Measurements from ENCODE around the gene UTP4.

Gene UTP4

GRCh38 chr16:69108064-69108904 is 24.2 kb upstream of the UTP4 start:
- H3K27ac ChIP-seq (replicated peaks; ENCODE audit: low read length), result no peak overlapping the region
- no peak overlapping the region for H2BK12ac ChIP-seq (ENCODE audit: low read length)
- H3K23ac ChIP-seq (ENCODE audit: low read depth, low read length, poor library complexity), result no peak overlapping the region
- H3K4ac ChIP-seq (ENCODE audit: low read length), result no peak overlapping the region
- H2BK120ac ChIP-seq (ENCODE audit: low read depth, low read length), result no peak overlapping the region
- peak overlapping the region; percentile 99 for H3K4me2 ChIP-seq (ENCODE audit: insufficient read depth, low read length, poor library complexity, severe bottlenecking)
- no peaks in the 10 kb centered on the region for H3K9me3 ChIP-seq (replicated peaks in 1 of 2; ENCODE audit: control insufficient read depth in 2 of 2, insufficient read depth in 1 of 2, low read depth in 1 of 2, low read length in 2 of 2)
- DNase-seq (ENCODE audit: low spot score), result no peak
- peaks cover 22% of the 10 kb centered on the region for H3K79me1 ChIP-seq (ENCODE audit: low read depth, low read length)
- peaks cover 31 to 33% of the 10 kb centered on the region in 2 donors for H3K36me3 ChIP-seq (replicated peaks in 1 of 2; ENCODE audit: control insufficient read depth in 2 of 2, insufficient read depth in 2 of 2, low read length in 2 of 2)
- H4K91ac ChIP-seq (ENCODE audit: low read depth, low read length, poor library complexity), result no peak overlapping the region
- H4K8ac ChIP-seq (ENCODE audit: low read depth, low read length), result no peak overlapping the region
- no peak overlapping the region for H2BK5ac ChIP-seq (ENCODE audit: low read length)
- peak overlapping the region; percentile 87 for H3K9ac ChIP-seq (ENCODE audit: low read depth, low read length, poor library complexity)
- H3K4me1 ChIP-seq (ENCODE audit: control insufficient read depth in 2 of 2, insufficient read depth in 1 of 2, low read depth in 1 of 2, low read length in 2 of 2), result peaks cover 13 to 16% of the 10 kb centered on the region in 2 donors
- no peak overlapping the region for H3K18ac ChIP-seq (ENCODE audit: low read length)
- no peak overlapping the region for H2AFZ ChIP-seq (ENCODE audit: low read length)
- no CpG with 5 or more reads among the region's 9 CpGs for WGBS, 2 donors (ENCODE audit: extremely low coverage in 2 of 2, insufficient read length in 2 of 2, insufficient replicate concordance in 1 of 2)
- H3K14ac ChIP-seq (ENCODE audit: low read length), result no peak overlapping the region
- H3K4me3 ChIP-seq (ENCODE audit: low read length in 2 of 2), result peak overlapping the region in 1 of 2 donors; percentile 86
- no peak overlapping the region for H2AK5ac ChIP-seq (ENCODE audit: low read depth, low read length)
- H3K27me3 ChIP-seq (ENCODE audit: control insufficient read depth in 3 of 3, insufficient read depth in 3 of 3, low read depth in 1 of 3, low read length in 3 of 3), result no peaks in the 10 kb centered on the region
- peak overlapping the region; percentile 54 for H2BK15ac ChIP-seq (ENCODE audit: low read length)

GRCh38 chr16:69108905-69109252 is 23.6 kb upstream of the UTP4 start:
- no peak overlapping the region for H3K4ac ChIP-seq (ENCODE audit: low read length)
- no peak overlapping the region for H3K14ac ChIP-seq (ENCODE audit: low read length)
- H2BK15ac ChIP-seq (ENCODE audit: low read length), result no peak overlapping the region
- no peak for DNase-seq (ENCODE audit: low spot score)
- no peaks in the 10 kb centered on the region for H3K27me3 ChIP-seq (ENCODE audit: control insufficient read depth in 3 of 3, insufficient read depth in 3 of 3, low read depth in 1 of 3, low read length in 3 of 3)
- no peaks in the 10 kb centered on the region for H3K9me3 ChIP-seq (replicated peaks in 1 of 2; ENCODE audit: control insufficient read depth in 2 of 2, insufficient read depth in 1 of 2, low read depth in 1 of 2, low read length in 2 of 2)
- no peak overlapping the region for H3K9ac ChIP-seq (ENCODE audit: low read depth, low read length, poor library complexity)
- no peak overlapping the region for H3K4me2 ChIP-seq (ENCODE audit: insufficient read depth, low read length, poor library complexity, severe bottlenecking)
- peaks cover 22% of the 10 kb centered on the region for H3K79me1 ChIP-seq (ENCODE audit: low read depth, low read length)
- H2AK5ac ChIP-seq (ENCODE audit: low read depth, low read length), result peak overlapping the region; percentile 58
- no peak overlapping the region for H2BK120ac ChIP-seq (ENCODE audit: low read depth, low read length)
- H2BK5ac ChIP-seq (ENCODE audit: low read length), result no peak overlapping the region
- peak overlapping the region; percentile 50 for H3K18ac ChIP-seq (ENCODE audit: low read length)
- H2AFZ ChIP-seq (ENCODE audit: low read length), result no peak overlapping the region
- H4K8ac ChIP-seq (ENCODE audit: low read depth, low read length), result no peak overlapping the region
- H3K4me1 ChIP-seq (ENCODE audit: control insufficient read depth in 2 of 2, insufficient read depth in 1 of 2, low read depth in 1 of 2, low read length in 2 of 2), result peaks cover 13 to 16% of the 10 kb centered on the region in 2 donors
- no peak overlapping the region for H2BK12ac ChIP-seq (ENCODE audit: low read length)
- H3K23ac ChIP-seq (ENCODE audit: low read depth, low read length, poor library complexity), result no peak overlapping the region
- WGBS, 2 donors (ENCODE audit: extremely low coverage in 2 of 2, insufficient read length in 2 of 2, insufficient replicate concordance in 1 of 2), result no CpG with 5 or more reads among the region's 4 CpGs
- no peak overlapping the region for H3K27ac ChIP-seq (replicated peaks; ENCODE audit: low read length)
- H4K91ac ChIP-seq (ENCODE audit: low read depth, low read length, poor library complexity), result no peak overlapping the region
- no peak overlapping the region for H3K4me3 ChIP-seq (ENCODE audit: low read length in 2 of 2)
- H3K36me3 ChIP-seq (replicated peaks in 1 of 2; ENCODE audit: control insufficient read depth in 2 of 2, insufficient read depth in 2 of 2, low read length in 2 of 2), result peaks cover 33 to 39% of the 10 kb centered on the region in 2 donors

- no peak overlapping the region for H2BK15ac ChIP-seq (ENCODE audit: low read length)
- peak overlapping the region; percentile 58 for H2AK5ac ChIP-seq (ENCODE audit: low read depth, low read length)
- no peak overlapping the region for H3K27ac ChIP-seq (replicated peaks; ENCODE audit: low read length)
- peak overlapping the region; percentile 85 for H2BK12ac ChIP-seq (ENCODE audit: low read length)
- peaks cover 13 to 16% of the 10 kb centered on the region in 2 donors for H3K4me1 ChIP-seq (ENCODE audit: control insufficient read depth in 2 of 2, insufficient read depth in 1 of 2, low read depth in 1 of 2, low read length in 2 of 2)
- peak overlapping the region; percentile 76 for H4K91ac ChIP-seq (ENCODE audit: low read depth, low read length, poor library complexity)
- H3K4me2 ChIP-seq (ENCODE audit: insufficient read depth, low read length, poor library complexity, severe bottlenecking), result no peak overlapping the region
- H3K23ac ChIP-seq (ENCODE audit: low read depth, low read length, poor library complexity), result peak overlapping the region; percentile 71
- no peak overlapping the region for H4K8ac ChIP-seq (ENCODE audit: low read depth, low read length)
- no peak overlapping the region for H2BK5ac ChIP-seq (ENCODE audit: low read length)
- no peaks in the 10 kb centered on the region for H3K9me3 ChIP-seq (replicated peaks in 1 of 2; ENCODE audit: control insufficient read depth in 2 of 2, insufficient read depth in 1 of 2, low read depth in 1 of 2, low read length in 2 of 2)
- DNase-seq (ENCODE audit: low spot score), result no peak
- no peak overlapping the region for H3K4ac ChIP-seq (ENCODE audit: low read length)
- no CpG with 5 or more reads among the region's 48 CpGs for WGBS, 2 donors (ENCODE audit: extremely low coverage in 2 of 2, insufficient read length in 2 of 2, insufficient replicate concordance in 1 of 2)
- no peak overlapping the region for H2AFZ ChIP-seq (ENCODE audit: low read length)
- H3K14ac ChIP-seq (ENCODE audit: low read length), result no peak overlapping the region
- no peak overlapping the region for H2BK120ac ChIP-seq (ENCODE audit: low read depth, low read length)
- peak overlapping the region; percentile 17 for H3K18ac ChIP-seq (ENCODE audit: low read length)
- peak overlapping the region; percentile 64 for H3K9ac ChIP-seq (ENCODE audit: low read depth, low read length, poor library complexity)
- H3K36me3 ChIP-seq (replicated peaks in 1 of 2; ENCODE audit: control insufficient read depth in 2 of 2, insufficient read depth in 2 of 2, low read length in 2 of 2), result peaks cover 37 to 47% of the 10 kb centered on the region in 2 donors
- no peak overlapping the region for H3K4me3 ChIP-seq (ENCODE audit: low read length in 2 of 2)
- H3K79me1 ChIP-seq (ENCODE audit: low read depth, low read length), result peaks cover 22% of the 10 kb centered on the region
- no peaks in the 10 kb centered on the region for H3K27me3 ChIP-seq (ENCODE audit: control insufficient read depth in 3 of 3, insufficient read depth in 3 of 3, low read depth in 1 of 3, low read length in 3 of 3)
Observed at GRCh38 chr16:69109486-69110270, 22.8 kb upstream of the UTP4 start.

GRCh38 chr16:69110406-69110805 is 22.0 kb upstream of the UTP4 start:
- WGBS, 2 donors (ENCODE audit: extremely low coverage in 2 of 2, insufficient read length in 2 of 2, insufficient replicate concordance in 1 of 2), result no CpG with 5 or more reads among the region's 7 CpGs
- no peak overlapping the region for H2AK5ac ChIP-seq (ENCODE audit: low read depth, low read length)
- DNase-seq (ENCODE audit: low spot score), result no peak
- no peak overlapping the region for H2AFZ ChIP-seq (ENCODE audit: low read length)
- H2BK12ac ChIP-seq (ENCODE audit: low read length), result no peak overlapping the region
- no peak overlapping the region for H3K27ac ChIP-seq (replicated peaks; ENCODE audit: low read length)
- H4K8ac ChIP-seq (ENCODE audit: low read depth, low read length), result no peak overlapping the region
- H3K4me2 ChIP-seq (ENCODE audit: insufficient read depth, low read length, poor library complexity, severe bottlenecking), result no peak overlapping the region
- H3K79me1 ChIP-seq (ENCODE audit: low read depth, low read length), result peaks cover 22% of the 10 kb centered on the region
- no peak overlapping the region for H2BK5ac ChIP-seq (ENCODE audit: low read length)
- H3K27me3 ChIP-seq (ENCODE audit: control insufficient read depth in 3 of 3, insufficient read depth in 3 of 3, low read depth in 1 of 3, low read length in 3 of 3), result no peaks in the 10 kb centered on the region
- H3K4me1 ChIP-seq (ENCODE audit: control insufficient read depth in 2 of 2, insufficient read depth in 1 of 2, low read depth in 1 of 2, low read length in 2 of 2), result peaks cover 10 to 15% of the 10 kb centered on the region in 2 donors
- H3K4ac ChIP-seq (ENCODE audit: low read length), result no peak overlapping the region
- H3K23ac ChIP-seq (ENCODE audit: low read depth, low read length, poor library complexity), result no peak overlapping the region
- H2BK15ac ChIP-seq (ENCODE audit: low read length), result no peak overlapping the region
- no peak overlapping the region for H3K18ac ChIP-seq (ENCODE audit: low read length)
- H4K91ac ChIP-seq (ENCODE audit: low read depth, low read length, poor library complexity), result no peak overlapping the region
- H3K14ac ChIP-seq (ENCODE audit: low read length), result no peak overlapping the region
- H3K36me3 ChIP-seq (replicated peaks in 1 of 2; ENCODE audit: control insufficient read depth in 2 of 2, insufficient read depth in 2 of 2, low read length in 2 of 2), result peaks cover 43 to 55% of the 10 kb centered on the region in 2 donors
- no peaks in the 10 kb centered on the region for H3K9me3 ChIP-seq (replicated peaks in 1 of 2; ENCODE audit: control insufficient read depth in 2 of 2, insufficient read depth in 1 of 2, low read depth in 1 of 2, low read length in 2 of 2)
- H2BK120ac ChIP-seq (ENCODE audit: low read depth, low read length), result no peak overlapping the region
- no peak overlapping the region for H3K4me3 ChIP-seq (ENCODE audit: low read length in 2 of 2)
- no peak overlapping the region for H3K9ac ChIP-seq (ENCODE audit: low read depth, low read length, poor library complexity)

Measured in neuronal stem cell (in vitro differentiated cells).